Endometrial microvascular endothelial cells (primary cell): ENCODE measurements around the gene EFEMP1. TPM values are rescaled to one million over a fixed set of nuclear protein-coding genes. Genes with fewer than 3 reads are reported as not detected.

Experiments
- in situ Hi-C: cut with HindIII; loops from 2 replicates; pipeline ENCODE4 v1.10.0; 2017; ENCODE audit warnings: low sequenced_read_pairs, low pct_unique_long_range_greater_than_20kb; ENCODE audit errors: inconsistent ontology term
- total RNA-seq: library from RNA; depleted of rRNA; stranded (reverse); fragments of >200 nt; gene quantifications from one replicate; pipeline ENCODE4 v1.2.3, GENCODE V29; 2015; ENCODE audit errors: inconsistent ontology term

The EFEMP1 gene
- total RNA-seq, 1 donor from 2014 or later, result 3,758 TPM

- in situ Hi-C loops, result no loop called here
Measured at GRCh38 chr2:55943466-55943865, 19.9 kb upstream of the EFEMP1 start.

GRCh38 chr2:55936351-55936750 is 12.8 kb upstream of the EFEMP1 start:
- in situ Hi-C loops, result no loop called here

- in situ Hi-C loops, result no loop called here
Measured at GRCh38 chr2:55934337-55934736, 10.8 kb upstream of the EFEMP1 start.

GRCh38 chr2:55932843-55933242 is 9.3 kb upstream of the EFEMP1 start:
- in situ Hi-C loops, result no loop called here

- in situ Hi-C loops, result no loop called here
Measured at GRCh38 chr2:55931281-55931680, 7.7 kb upstream of the EFEMP1 start.

- in situ Hi-C loops, result no loop called here
Measured at GRCh38 chr2:55929476-55929875, 5.9 kb upstream of the EFEMP1 start.

GRCh38 chr2:55926974-55927373 is 3.4 kb upstream of the EFEMP1 start:
- in situ Hi-C loops, result no loop called here

GRCh38 chr2:55926246-55926645 is 2.7 kb upstream of the EFEMP1 start:
- in situ Hi-C loops, result no loop called here

- in situ Hi-C loops, result no loop called here
Measured at GRCh38 chr2:55923982-55924321, 370 bp upstream of the EFEMP1 start.

- in situ Hi-C loops, result no loop called here
Measured at GRCh38 chr2:55922291-55922907, 1.2 kb downstream of the EFEMP1 start.

- in situ Hi-C loops, result no loop called here
Measured at GRCh38 chr2:55919574-55919973, 4.0 kb downstream of the EFEMP1 start.

- in situ Hi-C loops, result no loop called here
Measured at GRCh38 chr2:55918856-55919255, 4.7 kb downstream of the EFEMP1 start.

- in situ Hi-C loops, result no loop called here
Measured at GRCh38 chr2:55917713-55918390, 5.7 kb downstream of the EFEMP1 start.

GRCh38 chr2:55917117-55917516 is 6.5 kb downstream of the EFEMP1 start:
- in situ Hi-C loops, result no loop called here

- in situ Hi-C loops, result no loop called here
Measured at GRCh38 chr2:55916473-55917049, 7.0 kb downstream of the EFEMP1 start.

GRCh38 chr2:55914786-55915185 is 8.8 kb downstream of the EFEMP1 start:
- in situ Hi-C loops, result no loop called here

GRCh38 chr2:55912926-55913325 is 10.7 kb downstream of the EFEMP1 start:
- in situ Hi-C loops, result no loop called here

GRCh38 chr2:55910077-55910476 is 13.5 kb downstream of the EFEMP1 start:
- in situ Hi-C loops, result no loop called here

- in situ Hi-C loops, result no loop called here
Measured at GRCh38 chr2:55907686-55908085, 15.9 kb downstream of the EFEMP1 start.

- in situ Hi-C loops, result no loop called here
Measured at GRCh38 chr2:55906993-55907392, 16.6 kb downstream of the EFEMP1 start.

GRCh38 chr2:55903727-55904126 is 19.9 kb downstream of the EFEMP1 start:
- in situ Hi-C loops, result no loop called here
